Activated CD4-positive, alpha-beta T cell treated with anti-CD3 and anti-CD28 coated beads for 48 hours (primary cell): Measurements from ENCODE around the gene GHITM.
"Not testable (repeated sequence)": the region's sequence is repeated elsewhere in the genome, so short reads cannot be mapped to it uniquely, and the experiment has no call there.

ENCODE experiments used
- DNase-seq: peaks from one replicate; pipeline ENCODE4 v3.0.0-alpha.2; 2020

Gene GHITM

GRCh38 chr10:84176836-84177474, 37.6 kb downstream of the GHITM start:
- no peak for DNase-seq

- DNase-seq, result peak; percentile 31
These were observed 38.3 kb downstream of the GHITM start for GRCh38 chr10:84177541-84178141.

- no peak for DNase-seq
These were observed 38.9 kb downstream of the GHITM start for GRCh38 chr10:84178160-84178609.

GRCh38 chr10:84179059-84179710, 39.9 kb downstream of the GHITM start:
- peak; percentile 23 for DNase-seq

- not testable (repeated sequence) for DNase-seq
These were observed 41.1 kb downstream of the GHITM start for GRCh38 chr10:84180386-84180785.

- no peak for DNase-seq
These were observed 42.3 kb downstream of the GHITM start for GRCh38 chr10:84181631-84182030.

GRCh38 chr10:84184517-84184916, 45.2 kb downstream of the GHITM start:
- no peak for DNase-seq

- no peak for DNase-seq
These were observed 46.3 kb downstream of the GHITM start for GRCh38 chr10:84185526-84186175.

- DNase-seq, result no peak
These were observed 49.5 kb downstream of the GHITM start for GRCh38 chr10:84188815-84189214.

GRCh38 chr10:84190621-84191020, 51.3 kb downstream of the GHITM start:
- DNase-seq, result no peak

- no peak for DNase-seq
These were observed 51.8 kb downstream of the GHITM start for GRCh38 chr10:84191106-84191505.

- no peak for DNase-seq
These were observed 54.0 kb downstream of the GHITM start for GRCh38 chr10:84193327-84193726.

GRCh38 chr10:84193846-84194423, 54.6 kb downstream of the GHITM start:
- DNase-seq, result no peak

GRCh38 chr10:84194424-84195043, 55.2 kb downstream of the GHITM start, which contains the start of gene CDHR1:
Gene CDHR1 (plus strand): TSS chr10:84194537. CDS start chr10:84194761, 224 bp downstream.
- DNase-seq, result peak; percentile 64

- DNase-seq, result no peak
These were observed 55.9 kb downstream of the GHITM start for GRCh38 chr10:84195044-84195830.

- DNase-seq, result no peak
These were observed 56.8 kb downstream of the GHITM start for GRCh38 chr10:84196083-84196482.

GRCh38 chr10:84196941-84197340, 57.6 kb downstream of the GHITM start:
- no peak for DNase-seq

GRCh38 chr10:84197643-84198042, 58.3 kb downstream of the GHITM start:
- no peak for DNase-seq

- DNase-seq, result no peak
These were observed 59.1 kb downstream of the GHITM start for GRCh38 chr10:84198206-84198915.

GRCh38 chr10:84200537-84201243, 61.4 kb downstream of the GHITM start:
- DNase-seq, result no peak

GRCh38 chr10:84201244-84201606, 61.9 kb downstream of the GHITM start:
- no peak for DNase-seq
